Spleen (tissue), 11 donors: Measurements from ENCODE around the gene GPR78. TPM values are rescaled to one million over a fixed set of nuclear protein-coding genes. Genes with fewer than 3 reads are reported as not detected.

Source experiments
- DNase-seq: peaks from one replicate; pipeline ENCODE4 v3.0.0-alpha.2; 2020
- H3K27ac ChIP-seq, 8 donors: fragments of 200-600 bp; sonication (generic) in 7 of 8; 1 replicate in 4 of 8; 2 replicates in 4 of 8; pipeline versions ENCODE4 v1.5.0 to v1.8.0; 2016 to 2021; ENCODE audit warnings: inconsistent platforms in 4 of 8, mild to moderate bottlenecking in 4 of 8, moderate library complexity in 1 of 8
- H3K27me3 ChIP-seq, 7 donors: fragments of 200-600 bp; sonication (generic) in 6 of 7; replicated peaks in 1 of 7; 1 replicate in 4 of 7; 2 replicates in 3 of 7; pipeline versions ENCODE4 v1.5.0 to v1.8.0; 2016 to 2021; ENCODE audit warnings: inconsistent platforms in 3 of 7, mild to moderate bottlenecking in 1 of 7
- H3K36me3 ChIP-seq, 6 donors: fragments of 200-600 bp; sonication (generic) in 5 of 6; 1 replicate in 4 of 6; 2 replicates in 2 of 6; pipeline versions ENCODE4 v1.5.0 to v1.8.0; 2016 to 2021; ENCODE audit warnings: inconsistent platforms in 2 of 6
- H3K4me1 ChIP-seq, 6 donors: fragments of 200-600 bp; sonication (generic) in 5 of 6; 1 replicate in 3 of 6; 2 replicates in 3 of 6; pipeline versions ENCODE4 v1.5.0 to v1.8.0; 2016 to 2021; ENCODE audit warnings: inconsistent platforms in 3 of 6
- H3K4me3 ChIP-seq, 8 donors: fragments of 200-600 bp; sonication (generic) in 7 of 8; 1 replicate in 4 of 8; 2 replicates in 4 of 8; pipeline versions ENCODE4 v1.5.0 to v1.8.0; 2016 to 2021; ENCODE audit warnings: inconsistent platforms in 4 of 8, mild to moderate bottlenecking in 4 of 8, moderate library complexity in 2 of 8
- H3K9me3 ChIP-seq, 8 donors: fragments of 200-600 bp; sonication (generic) in 7 of 8; 1 replicate in 4 of 8; 2 replicates in 4 of 8; pipeline versions ENCODE4 v1.5.0 to v1.8.0; 2016 to 2021; ENCODE audit warnings: inconsistent platforms in 4 of 8
- CTCF ChIP-seq, 11 experiments: fragments of 200-600 bp in 7 of 11; fragments of 450-650 bp in 4 of 11; sonication (generic) in 4 of 11; IDR thresholded peaks in 8 of 11; conservative IDR thresholded peaks in 3 of 11; 1 replicate in 7 of 11; 2 replicates in 4 of 11; pipeline versions ENCODE4 v1.4.0 to v1.8.0; 2016 to 2021; ENCODE audit warnings: antibody characterized with exemption in 11 of 11, inconsistent platforms in 4 of 11, mild to moderate bottlenecking in 1 of 11
- POLR2A ChIP-seq, 3 donors: fragments of 450-650 bp; IDR thresholded peaks; one replicate each; pipeline ENCODE4 v1.5.1; 2017; ENCODE audit warnings: antibody characterized with exemption in 3 of 3, mild to moderate bottlenecking in 1 of 3
- POLR2AphosphoS5 ChIP-seq, 3 donors: sonication (generic); formaldehyde crosslinking; IDR thresholded peaks; one replicate each; pipeline ENCODE4 v1.5.1; 2017; ENCODE audit warnings: antibody characterized with exemption in 3 of 3
- WGBS, 5 donors: extraction: QIAGEN DNeasy Blood & Tissue Kit in 3 of 5; methylation state at CpG; one replicate each; pipeline versions ENCODE4 v1.1.5 to v1.1.7; 2013 to 2018; 5-methylcytosine and 5-hydroxymethylcytosine counted together
- intact Hi-C: fragments of 100-400 bp; cut with DNase I; formaldehyde crosslinking; loops from one replicate; pipeline ENCODE4 v1.15.0; 2023; ENCODE audit warnings: low total_unique reads
- polyA plus RNA-seq, 3 donors: library from polyadenylated mRNA; stranded (reverse); fragments of 200-250 nt; gene quantifications; one replicate each; pipeline ENCODE4 v1.2.1, GENCODE V29; 2013
- total RNA-seq, 7 donors: library from RNA; depleted of rRNA in 3 of 7; stranded (reverse); fragments of >200 nt in 3 of 7; fragmentation: NEBNext Ultra II Directional in 4 of 7; extraction: Animal tissue kit (Norgen Biotek cat#: 25700) in 4 of 7; gene quantifications; one replicate each; pipeline versions ENCODE4 v1.1.0 to v1.2.1, GENCODE V29; 2016 to 2021
- donor health status: healthy with polysubstance abuse.
- donor health status: DM: no; HTN: no; CAD: no; lungs with moderate emphysema.
- donor health status: DM: no; HTN: no; CAD: no.
- donor health status: Bipolar disorder and iron deficiency.
- donor health status: healthy.
- donor health status: DM: no; HTN: no; CAD: no.
- donor health status: DM: yes; HTN: yes; CAD: no.

The GPR78 gene
- total and polyA plus RNA-seq, 10 donors, result 0.07 to 1.5 (median 0.12) TPM; not detected in 5

GRCh38 chr4:8613421-8614364 lies 33.5 kb downstream of the GPR78 start:
- Histone ChIP-seq H3K36me3 (no peaks in the 10 kb centered on the region), H3K4me3 (no peak overlapping the region), H3K27ac (no peak overlapping the region), H3K27me3 (peaks cover 0 to 23% (median 0%) of the 10 kb centered on the region in 7 donors), H3K9me3 (no peaks in the 10 kb centered on the region), H3K4me1 (no peaks in the 10 kb centered on the region)
- intact Hi-C loops, result no loop called here
- TF ChIP-seq POLR2AphosphoS5 (IDR thresholded peaks at IDR 0.05) (no peak), CTCF (IDR thresholded peaks at IDR 0.05 in 8 of 11, conservative IDR thresholded peaks at IDR 0.05 in 3 of 11) (no peak), POLR2A (IDR thresholded peaks at IDR 0.05) (no peak)
- 88 to 95% (median 92%) methylated on average over 23 to 35 of the region's 35 CpGs for WGBS, 5 donors
- no peak for DNase-seq

DNA sequence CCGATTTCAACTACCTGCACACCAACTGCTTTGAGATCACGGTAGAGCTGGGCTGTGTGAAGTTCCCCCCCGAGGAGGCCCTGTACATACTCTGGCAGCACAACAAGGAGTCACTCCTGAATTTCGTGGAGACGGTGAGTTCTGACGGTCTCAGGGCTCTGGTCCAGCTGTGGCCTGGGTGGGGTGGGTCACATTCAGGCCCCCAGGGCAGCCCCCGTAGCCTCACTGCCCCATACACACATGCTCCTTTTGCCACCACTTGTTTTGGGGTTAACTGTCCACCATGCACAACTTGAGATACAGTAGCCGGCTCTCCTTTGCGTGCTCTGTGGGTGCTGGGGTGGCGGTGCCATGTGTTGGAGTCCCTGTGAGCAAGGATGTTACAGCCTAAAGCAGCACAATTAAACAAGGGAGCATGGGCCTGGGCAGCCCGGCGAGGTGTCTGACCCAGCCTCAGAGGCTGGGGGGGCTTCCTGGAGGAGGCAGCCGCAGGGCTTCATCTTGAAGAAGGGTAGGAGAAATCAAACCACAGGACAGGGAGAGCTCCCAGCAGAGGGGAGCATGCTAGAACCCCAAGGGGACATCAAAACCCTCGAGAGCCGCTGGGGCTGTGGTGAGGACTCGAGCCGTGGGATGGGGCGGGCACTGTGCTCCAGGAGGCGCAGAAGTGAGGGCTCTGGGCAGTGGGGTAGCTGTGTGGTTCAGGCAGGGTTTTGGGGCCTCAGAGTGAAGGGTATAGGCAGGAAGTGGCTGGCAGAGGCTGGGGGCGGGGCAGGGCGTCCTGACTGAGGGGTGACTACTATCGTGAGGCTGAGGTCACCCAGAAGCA lies 34.4 kb downstream of the GPR78 start:
- TF ChIP-seq CTCF (IDR thresholded peaks at IDR 0.05 in 8 of 11, conservative IDR thresholded peaks at IDR 0.05 in 3 of 11) (no peak), POLR2A (IDR thresholded peaks at IDR 0.05) (no peak), POLR2AphosphoS5 (IDR thresholded peaks at IDR 0.05) (no peak)
- WGBS, 5 donors, result 61 to 76% (median 65%) methylated on average over 22 of the region's 22 CpGs
- Histone ChIP-seq H3K27ac (no peak overlapping the region), H3K9me3 (no peaks in the 10 kb centered on the region), H3K36me3 (no peaks in the 10 kb centered on the region), H3K4me3 (no peak overlapping the region), H3K27me3 (peaks cover 0 to 23% (median 0%) of the 10 kb centered on the region in 7 donors), H3K4me1 (no peaks in the 10 kb centered on the region)
- no peak for DNase-seq
- intact Hi-C loops, result no loop called here

GRCh38 chr4:8615366-8615765 lies 35.2 kb downstream of the GPR78 start:
- no peak for TF ChIP-seq POLR2A (IDR thresholded peaks at IDR 0.05)
- no peak for TF ChIP-seq CTCF (IDR thresholded peaks at IDR 0.05 in 8 of 11, conservative IDR thresholded peaks at IDR 0.05 in 3 of 11)
- TF ChIP-seq POLR2AphosphoS5 (IDR thresholded peaks at IDR 0.05), result no peak
- no peak for DNase-seq
- WGBS, 5 donors, result 77 to 90% (median 82%) methylated on average over 12 to 13 of the region's 13 CpGs

More at GRCh38 chr4:8615366-8615765, 35.2 kb downstream of the GPR78 start:
- Histone ChIP-seq H3K36me3 (no peaks in the 10 kb centered on the region), H3K4me1 (no peaks in the 10 kb centered on the region), H3K4me3 (no peak overlapping the region), H3K27ac (no peak overlapping the region), H3K9me3 (no peaks in the 10 kb centered on the region), H3K27me3 (peaks cover 0 to 16% (median 0%) of the 10 kb centered on the region in 7 donors)
- intact Hi-C loops, result no loop called here
